Cerebellar nuclear complex (tissue), 1 donor: ENCODE results near the gene FGD6.
"Not testable (repeated sequence)": the region's sequence is repeated elsewhere in the genome, so short reads cannot be mapped to it uniquely, and the experiment has no call there.

Experiments
- DNase-seq, 2 experiments: peaks; one replicate each; lab custom pipeline; 2025; lab: John Stamatoyannopoulos, UW

Gene FGD6

DNA sequence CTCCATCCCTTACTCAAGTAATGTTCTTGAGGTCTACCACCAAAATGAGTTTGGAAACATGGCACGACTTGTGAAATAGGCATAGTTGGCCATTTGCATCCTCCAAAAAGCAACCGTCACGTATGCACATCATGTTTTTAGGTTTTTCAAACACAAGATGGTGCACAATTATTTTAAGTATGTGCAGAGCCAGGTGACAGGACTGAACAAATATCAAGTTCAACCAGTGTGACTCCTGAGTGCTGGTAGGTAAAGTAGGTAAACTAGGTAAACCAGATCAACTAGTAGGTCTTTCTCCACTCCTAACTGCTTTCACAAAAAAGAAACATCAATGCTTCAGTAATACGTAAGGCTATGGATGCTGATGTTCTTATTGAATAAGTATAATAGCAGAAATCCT lies 39.1 kb downstream of the FGD6 start:
- DNase-seq = no peak

DNA sequence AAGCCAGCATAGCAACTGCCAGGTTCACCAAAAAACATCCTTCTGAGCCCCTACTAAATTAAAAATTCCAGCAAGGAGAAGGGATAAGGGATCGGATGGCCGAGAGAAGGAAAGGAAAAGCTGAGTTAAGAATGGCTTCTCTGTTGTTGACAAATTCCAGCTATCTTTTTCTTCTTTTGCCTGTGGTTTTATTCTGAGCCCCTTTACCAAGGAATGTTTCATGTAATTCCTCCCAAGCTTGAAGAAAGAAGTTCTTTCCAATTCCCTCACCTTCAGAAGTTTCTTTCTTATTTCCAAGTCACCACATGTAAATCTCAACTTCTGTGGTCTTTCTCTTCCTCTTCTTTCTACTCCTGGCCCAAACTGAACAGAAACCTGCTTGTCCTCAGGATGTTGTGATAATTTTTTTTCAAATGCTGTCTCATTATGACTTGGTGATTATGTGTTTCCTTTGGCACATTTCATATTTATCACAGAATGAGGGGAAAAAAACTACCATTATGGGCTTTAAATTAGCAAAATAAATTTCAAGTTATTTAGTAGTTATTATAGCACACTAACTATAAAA lies 40.0 kb downstream of the FGD6 start:
- DNase-seq = no peak

DNA sequence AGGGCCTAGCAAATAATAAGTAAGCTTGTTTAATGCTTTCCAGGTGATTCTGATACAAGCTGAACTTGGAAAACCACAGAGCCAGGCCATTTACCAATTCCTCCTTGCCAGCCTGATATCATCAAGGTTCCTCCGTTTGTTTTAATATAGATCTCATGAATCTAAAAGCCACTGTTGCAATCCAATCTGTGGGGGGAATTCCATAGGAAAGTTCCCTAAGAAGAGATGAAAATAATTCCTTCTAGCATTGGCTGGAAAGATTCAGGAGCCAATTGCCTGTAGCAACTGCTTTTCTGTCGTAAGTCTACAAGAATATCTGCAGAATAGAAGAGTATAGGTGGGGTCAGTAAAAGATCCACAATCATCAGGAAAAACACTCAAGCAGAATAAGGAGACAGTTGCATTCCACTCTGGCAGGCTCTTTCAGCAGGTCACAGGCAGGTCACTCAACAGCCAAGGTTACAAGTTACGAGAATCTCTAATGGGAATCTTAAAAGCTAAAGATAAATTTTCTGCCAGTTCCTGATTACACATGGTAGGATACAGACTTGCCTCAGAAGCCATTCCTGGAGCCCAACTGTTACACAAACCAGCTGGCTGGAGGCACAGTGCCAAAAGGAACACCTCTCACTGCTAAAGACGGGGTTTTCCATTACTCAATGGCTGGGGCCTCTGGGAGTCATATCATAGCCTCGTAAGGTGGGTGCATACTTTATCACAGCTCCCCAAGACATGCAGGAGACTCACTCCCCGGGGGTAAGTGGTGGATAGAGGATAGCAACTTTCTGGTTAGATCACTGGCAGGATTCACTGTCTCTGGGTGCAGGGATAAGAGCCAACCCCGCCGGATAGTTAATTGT lies 43.6 kb downstream of the FGD6 start:
- DNase-seq = peak in 1 of 2 experiments; percentile 4

DNA sequence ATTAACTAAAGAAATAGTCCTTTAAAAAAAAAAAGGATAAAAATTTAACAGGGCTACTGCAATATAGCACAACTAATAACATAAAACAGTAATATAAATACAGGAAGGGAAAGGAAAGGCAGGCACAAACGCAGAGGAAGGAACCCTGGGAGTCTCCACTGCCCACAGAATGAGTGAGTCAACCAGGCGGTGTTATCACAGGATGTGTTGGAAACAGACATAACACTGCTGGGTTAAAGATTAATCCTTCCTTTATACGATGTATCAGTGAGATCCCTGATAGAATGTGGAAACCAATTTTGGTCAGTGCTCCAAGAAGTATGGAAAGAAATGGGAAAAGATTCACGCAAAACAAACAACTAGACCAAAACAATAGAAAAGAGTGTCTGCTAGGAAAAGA lies 47.9 kb downstream of the FGD6 start:
- DNase-seq = no peak

DNA sequence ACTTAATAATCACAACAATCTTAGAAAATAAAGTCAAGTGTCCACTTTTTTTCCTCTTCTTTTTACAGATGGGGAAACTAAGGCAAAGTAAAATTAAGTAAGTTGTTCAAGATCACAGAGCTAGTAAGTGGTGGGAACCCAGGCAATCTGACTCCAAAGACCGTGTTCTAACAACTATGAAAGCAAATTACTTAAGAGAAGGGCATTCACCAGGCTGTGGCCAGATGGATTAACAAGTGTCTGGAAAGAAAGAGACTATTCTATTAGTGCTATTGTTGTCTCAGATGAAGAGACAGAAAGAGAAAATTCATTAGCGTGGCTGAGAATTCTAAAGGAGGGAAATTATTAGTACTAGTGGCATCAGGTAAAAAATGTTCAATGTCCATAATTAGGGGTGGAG lies 48.5 kb downstream of the FGD6 start:
- no peak for DNase-seq

DNA sequence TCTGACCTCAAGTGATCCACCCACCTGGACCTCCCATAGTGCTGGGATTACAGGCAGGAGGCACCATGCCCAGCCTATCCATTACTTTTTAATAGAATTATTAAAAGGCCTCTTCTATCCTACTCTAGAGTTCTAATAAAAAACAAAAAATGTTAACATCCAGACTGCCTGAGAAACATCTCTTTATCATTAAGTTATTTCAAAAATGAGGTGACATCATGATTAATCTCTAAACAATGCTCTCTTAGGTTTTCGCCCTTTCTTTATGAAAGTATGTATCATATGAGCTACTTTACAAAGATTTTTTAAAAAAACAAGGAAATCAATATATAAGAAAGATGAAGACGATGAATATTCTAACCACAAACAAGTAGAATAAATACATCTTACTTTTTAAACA lies 52.6 kb downstream of the FGD6 start:
- no peak for DNase-seq

DNA sequence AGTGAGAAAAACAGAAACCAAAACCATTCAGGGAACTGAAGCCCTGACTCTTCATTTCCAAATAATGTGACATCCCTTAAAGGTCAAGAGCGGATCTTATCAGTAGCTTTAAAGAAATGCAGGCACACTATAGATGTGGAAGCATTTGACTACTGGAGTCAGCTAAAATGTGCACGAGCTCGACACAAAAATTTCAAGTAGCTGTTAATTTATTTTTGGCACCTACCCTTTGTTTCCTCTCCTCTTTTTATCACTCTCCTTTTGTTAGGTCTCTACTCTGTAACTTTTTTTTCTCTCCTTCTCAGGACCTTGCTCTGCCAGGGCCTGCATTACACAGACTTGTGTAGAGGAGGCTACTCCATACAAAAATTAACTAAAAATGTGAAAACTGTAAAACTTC lies 58.3 kb downstream of the FGD6 start:
- DNase-seq = no peak

DNA sequence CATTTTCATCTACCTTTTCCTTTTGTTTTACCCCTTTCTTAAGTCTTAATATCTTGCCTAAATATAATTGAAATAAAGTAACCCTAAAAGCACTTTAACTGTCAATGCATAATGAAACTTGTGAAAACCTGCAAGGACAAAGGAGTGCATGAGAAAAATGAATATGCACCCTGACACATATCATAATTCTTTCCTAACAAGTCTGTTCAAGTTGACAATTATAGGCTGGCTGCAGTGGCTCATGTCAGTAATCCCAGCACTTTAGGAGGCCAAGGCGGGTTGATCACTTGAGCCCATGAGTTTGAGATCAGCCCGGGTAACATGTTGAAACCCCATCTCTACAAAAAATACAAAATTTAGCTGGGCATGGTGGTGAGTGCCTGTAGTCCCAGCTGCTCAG lies 65.4 kb downstream of the FGD6 start:
- no peak for DNase-seq

DNA sequence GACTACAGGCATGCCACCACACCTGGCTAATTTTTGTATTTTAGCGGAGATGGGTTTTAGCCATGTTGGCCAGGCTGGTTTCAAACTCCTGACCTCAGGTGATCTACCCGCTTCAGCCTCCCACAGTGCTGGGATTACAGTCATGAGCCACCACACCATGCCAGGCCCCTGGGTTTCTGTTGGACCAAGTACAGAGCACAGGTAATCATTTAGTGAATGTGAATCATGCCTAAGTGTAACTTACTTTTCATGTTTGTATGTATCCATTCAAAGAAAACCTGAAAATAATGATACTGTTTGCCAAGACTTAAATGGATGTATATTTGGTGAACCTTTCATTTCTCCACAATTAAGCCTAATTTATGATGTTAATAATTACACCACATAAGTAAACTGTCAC lies 65.9 kb downstream of the FGD6 start:
- DNase-seq = no peak

DNA sequence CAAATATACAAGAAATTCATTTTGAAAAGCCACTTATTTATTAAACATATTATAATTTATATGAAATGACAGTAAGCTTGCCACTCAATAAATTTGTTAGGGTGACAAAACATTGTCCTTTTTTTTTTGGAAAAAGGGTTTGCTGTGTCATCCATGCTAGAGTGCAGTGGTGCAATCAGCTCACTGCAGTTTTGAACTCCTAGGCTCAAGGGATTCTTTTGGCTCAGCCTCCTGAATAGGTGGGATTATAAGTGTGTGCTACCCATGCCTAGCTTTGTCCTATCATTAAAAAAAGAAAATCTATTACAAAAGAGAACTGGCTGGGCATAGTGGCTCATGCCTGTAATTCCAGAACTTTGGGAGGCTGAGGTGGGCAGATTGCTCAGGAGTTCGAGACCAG lies 66.8 kb downstream of the FGD6 start:
- no peak for DNase-seq

DNA sequence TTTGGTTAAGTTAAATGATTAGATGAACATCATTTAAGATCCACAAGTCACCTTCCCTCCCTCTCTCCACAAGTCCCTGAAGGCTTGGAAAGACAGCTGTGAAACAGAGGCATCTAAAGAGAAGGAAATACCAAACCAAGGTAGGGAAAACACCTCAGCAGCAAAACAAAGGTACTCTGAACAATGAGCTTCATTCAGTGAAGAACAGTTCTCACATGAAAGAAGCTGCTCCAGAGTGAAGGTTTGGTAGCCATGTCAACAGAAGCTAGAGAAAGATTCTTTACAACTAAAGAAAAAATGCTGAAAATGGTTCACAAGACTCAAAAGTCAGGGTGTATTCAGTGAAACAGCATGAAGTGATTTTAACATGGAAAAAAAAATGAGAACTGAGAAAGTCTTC lies 69.4 kb downstream of the FGD6 start:
- no peak for DNase-seq

DNA sequence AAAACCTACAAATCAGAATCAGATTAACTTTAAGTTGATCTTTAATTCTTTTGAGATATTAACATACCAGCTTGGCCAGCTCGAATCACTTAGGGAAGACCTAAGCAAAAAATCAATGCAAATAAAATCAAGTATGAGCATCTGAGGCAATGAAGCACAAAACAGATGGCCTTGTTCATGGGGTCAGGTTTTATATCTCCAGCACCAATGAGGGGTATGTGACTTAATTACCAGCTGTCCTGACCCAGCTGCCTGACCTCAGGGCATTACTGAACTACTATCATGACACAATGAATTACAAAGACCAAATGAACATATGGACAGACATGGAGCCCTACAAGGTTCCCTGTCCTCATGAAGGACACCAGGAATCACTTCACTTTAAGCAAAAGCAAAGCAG lies 70.5 kb downstream of the FGD6 start:
- no peak for DNase-seq

DNA sequence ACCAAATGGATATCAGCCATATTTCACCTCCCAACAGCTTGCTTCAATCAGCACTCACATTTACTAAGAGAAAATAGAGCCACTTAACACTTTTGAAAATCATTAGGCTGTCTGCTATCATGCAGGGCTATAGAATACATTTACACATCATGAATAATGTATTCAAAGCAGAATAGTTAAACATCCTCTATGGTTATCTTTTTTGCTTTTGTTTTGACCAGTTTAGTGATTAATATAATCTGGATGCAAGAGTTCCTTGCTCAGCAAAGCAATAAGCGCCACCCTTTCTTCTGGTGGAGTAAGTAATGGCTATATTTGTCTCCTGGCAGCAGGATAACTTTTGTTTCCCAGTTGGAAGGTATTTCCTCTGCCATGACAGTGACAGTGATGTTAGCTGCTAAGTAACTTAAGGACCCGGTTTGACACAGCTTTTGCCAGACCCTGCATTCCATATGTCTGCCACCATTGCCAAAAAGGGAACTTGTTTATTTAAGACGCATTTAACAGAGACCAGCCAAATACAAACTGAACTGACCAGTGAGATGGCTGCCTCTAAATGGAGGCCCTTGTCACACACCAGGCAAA lies 73.6 kb downstream of the FGD6 start:
- DNase-seq = no peak

DNA sequence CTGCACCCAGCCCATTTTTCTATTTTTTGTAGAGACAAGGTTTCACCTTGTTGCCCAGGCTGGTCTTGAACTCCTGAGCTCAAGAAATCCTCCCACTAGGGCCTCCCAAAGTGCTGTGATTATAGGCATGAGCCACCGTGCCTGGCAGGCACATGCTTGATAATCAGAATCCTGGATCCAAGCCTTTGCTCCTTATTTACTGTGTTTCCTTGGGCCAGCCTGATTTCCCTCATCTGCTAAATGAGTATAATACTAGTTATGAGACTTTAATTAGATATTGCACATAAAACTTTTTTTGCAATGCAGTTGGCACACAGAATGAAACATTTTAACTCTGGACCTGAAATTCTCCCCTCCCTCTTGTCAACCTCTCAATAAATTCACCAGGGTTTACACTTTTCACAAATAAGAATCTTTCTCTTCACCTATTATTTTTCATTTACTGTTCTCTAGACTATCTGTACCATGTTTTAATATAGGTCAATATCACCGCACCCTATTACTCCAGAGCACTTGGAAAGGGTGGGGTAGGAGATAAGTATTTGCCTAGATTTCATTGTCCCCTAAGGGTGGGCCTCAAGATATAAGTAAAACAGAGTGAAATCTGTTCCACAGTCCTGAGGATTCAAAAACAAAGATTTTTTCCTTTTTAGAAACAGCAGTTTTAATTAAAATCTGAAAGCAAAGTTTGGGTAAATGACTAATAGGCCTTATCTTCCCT lies 74.7 kb downstream of the FGD6 start:
- DNase-seq = no peak

DNA sequence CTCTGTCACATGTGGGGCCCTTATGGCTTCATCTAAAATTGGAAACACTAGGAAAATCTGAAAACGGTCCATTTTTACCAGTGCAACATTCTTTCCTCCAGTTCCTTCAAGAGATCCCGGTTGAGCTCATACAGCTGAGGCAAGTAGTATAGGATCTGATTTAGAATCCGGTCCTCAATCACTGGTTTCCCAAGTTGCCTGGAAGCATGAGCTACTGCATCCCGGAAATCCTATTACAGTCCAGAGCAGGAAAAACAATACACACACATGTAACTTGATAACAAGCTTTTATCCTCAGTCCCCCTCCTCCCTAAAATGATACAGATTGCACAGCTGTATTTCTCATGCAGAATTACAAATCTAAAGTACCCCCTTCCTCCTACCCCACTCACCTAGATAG lies 76.0 kb downstream of the FGD6 start:
- DNase-seq = no peak

DNA sequence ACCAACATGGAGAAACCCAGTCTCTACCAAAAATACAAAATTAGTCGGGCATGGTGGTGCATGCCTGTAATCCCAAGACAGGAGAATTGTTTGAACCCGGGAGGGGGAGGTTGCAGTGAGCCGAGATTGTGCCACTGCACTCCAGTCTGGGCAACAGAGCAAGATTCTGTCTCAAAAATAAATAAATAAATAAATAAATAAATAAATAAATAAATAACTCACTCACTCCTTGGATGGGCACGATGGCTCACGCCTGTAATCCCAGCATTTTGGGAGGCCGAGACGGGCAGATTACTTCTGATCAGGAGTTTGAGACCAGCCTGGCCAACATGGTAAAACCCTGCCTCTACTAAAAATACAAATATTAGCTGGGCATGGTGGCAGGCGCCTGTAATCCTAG lies 79.2 kb downstream of the FGD6 start:
- DNase-seq = not testable (repeated sequence)

DNA sequence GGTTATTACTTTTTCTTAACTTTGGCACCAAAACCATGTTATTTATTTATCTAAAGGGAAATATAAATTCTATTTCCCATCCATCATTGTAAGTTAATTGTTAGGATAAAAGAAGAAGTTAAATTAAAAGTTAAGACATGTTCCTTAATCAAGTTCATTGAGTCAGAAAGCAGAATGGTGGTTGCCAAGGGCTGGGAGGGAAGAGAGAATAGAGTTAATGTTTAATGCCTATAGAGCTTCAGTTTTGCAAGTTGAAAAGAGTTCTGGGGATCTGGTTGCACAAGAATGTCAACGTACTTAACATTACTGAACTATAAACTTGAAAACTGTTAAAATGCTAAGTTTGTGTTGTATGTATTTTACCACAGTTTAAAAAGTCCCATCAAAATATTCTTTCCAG lies 80.7 kb downstream of the FGD6 start:
- DNase-seq = no peak

DNA sequence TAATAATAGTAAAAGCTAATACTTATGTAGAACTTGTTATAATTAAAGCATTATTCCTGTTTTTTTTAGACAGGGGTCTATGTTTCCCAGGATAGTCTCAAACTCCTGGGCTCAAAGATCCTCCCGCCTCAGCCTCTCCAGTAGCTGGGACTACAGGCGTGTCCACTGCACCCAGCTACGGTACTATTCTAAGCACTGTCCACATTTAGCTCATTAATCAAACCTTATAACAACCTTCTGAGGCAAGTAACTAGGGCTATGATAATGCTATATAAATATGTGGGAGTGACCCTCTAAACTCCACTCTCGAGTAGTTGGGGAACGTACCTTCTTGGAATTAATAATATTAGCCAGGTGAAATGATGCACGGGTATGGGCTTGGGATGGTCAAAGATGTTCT lies 83.2 kb downstream of the FGD6 start:
- no peak for DNase-seq

DNA sequence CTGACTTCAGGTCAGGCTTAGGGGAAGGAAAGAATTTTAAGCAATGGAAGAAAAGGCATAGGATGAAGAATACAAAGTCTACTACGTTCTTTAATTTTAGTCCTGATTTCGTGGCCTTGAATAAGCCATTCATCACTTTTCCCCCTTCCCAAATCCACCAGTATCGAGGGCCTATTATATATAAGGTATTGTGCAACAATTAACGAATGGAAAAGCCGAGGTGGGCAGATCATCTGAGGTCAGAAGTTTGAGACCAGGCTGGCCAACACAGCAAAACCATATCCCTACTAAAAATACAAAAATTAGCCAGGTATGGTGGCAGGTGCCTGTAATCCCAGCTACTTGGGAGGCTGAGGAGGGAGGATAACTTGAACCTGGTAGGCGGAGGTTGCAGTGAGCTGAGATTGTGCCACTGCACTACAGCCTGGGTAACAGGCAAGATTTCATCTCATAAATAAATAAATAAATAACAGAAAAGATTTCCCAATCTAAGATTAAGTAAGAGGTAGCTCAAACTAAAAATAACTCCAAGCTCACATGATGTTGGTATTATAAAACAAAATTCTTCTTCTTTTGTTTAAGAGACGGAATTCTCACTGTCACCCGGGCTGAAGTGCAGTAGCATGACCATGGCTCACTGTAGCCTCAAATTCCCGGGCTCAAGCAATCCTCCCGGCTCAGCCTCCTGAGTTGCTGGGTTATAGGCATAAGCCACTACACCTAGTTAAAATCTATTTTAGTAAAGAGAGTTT lies 85.5 kb downstream of the FGD6 start:
- no peak for DNase-seq

DNA sequence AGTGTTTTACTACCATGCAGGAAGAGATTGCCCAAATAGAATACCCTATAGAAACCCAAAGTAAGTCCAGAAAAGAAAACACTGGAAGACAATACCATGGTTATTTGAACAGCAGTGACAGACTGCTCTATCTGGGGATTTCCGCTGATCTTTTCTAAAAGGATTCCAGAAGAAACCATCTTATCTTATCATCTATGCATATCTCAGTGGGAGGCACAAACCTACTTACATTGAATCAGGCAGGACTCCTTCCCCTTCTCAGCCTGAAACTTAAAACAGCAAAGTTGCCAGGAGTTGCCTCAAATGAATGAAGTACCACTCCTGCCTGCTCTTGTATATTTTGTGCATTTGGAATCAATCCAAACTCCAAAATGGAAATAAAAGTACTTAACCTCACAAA lies 87.2 kb downstream of the FGD6 start:
- no peak for DNase-seq

DNA sequence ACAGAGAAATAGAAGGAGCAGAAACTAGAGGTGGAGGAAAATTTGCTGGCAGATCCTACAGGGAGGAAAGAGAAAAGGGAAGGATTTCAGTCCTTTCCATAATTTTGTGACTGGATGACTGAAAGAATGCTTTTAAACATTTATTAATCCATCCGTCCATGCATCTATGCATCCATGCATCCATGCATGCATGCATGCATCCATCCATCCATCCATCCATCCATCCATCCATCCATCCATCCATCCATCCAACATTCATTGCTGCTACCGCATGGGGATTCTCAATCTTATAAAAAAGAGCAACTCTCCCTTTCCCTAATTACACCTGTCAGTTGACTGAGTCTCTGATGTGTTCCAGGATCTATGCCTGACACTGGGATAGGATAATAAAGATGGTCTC lies 88.2 kb downstream of the FGD6 start:
- no peak for DNase-seq

DNA sequence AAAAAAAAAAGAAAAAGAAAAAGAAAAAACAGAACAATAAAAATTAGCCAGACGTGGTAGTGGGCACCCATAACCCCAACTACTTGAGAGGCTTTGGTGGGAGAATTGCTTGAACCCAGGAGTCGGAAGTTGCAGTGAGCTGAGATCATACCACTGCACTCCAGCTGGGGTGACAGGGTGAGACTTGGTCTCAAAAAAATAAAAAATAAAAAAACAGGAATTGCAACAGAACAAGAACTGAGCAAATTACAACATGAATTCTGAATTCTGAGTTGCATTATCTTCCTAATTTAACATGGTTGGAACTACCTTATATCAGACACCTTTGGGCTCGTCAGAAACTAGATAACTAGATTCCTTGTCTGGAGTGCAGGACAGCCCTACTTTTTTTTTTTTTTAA lies 90.5 kb downstream of the FGD6 start:
- DNase-seq = no peak
